ENCODE results near the gene CYP24A1. TPM values are rescaled to one million over a fixed set of nuclear protein-coding genes. Genes with fewer than 3 reads are reported as not detected.

The CYP24A1 gene
- total RNA-seq, 1 donor from 2014 or later = not detected

- intact Hi-C loops (cut with DNase I) = no loop called here
- DNase-seq (ENCODE audit: low spot score) = no peak
Observed at GRCh38 chr20:54123587-54124180, 50.1 kb downstream of the CYP24A1 start.

- DNase-seq (ENCODE audit: low spot score) = no peak
- intact Hi-C loops (cut with DNase I) = no loop called here
Observed at GRCh38 chr20:54122681-54123586, 50.9 kb downstream of the CYP24A1 start.

- no peak for DNase-seq (ENCODE audit: low spot score)
- intact Hi-C loops (cut with DNase I) = no loop called here
Observed at GRCh38 chr20:54122189-54122588, 51.6 kb downstream of the CYP24A1 start.

GRCh38 chr20:54119744-54120143, 54.0 kb downstream of the CYP24A1 start:
- intact Hi-C loops (cut with DNase I) = no loop called here
- no peak for DNase-seq (ENCODE audit: low spot score)

- no peak for DNase-seq (ENCODE audit: low spot score)
- intact Hi-C loops (cut with DNase I) = no loop called here
Observed at GRCh38 chr20:54118220-54119001, 55.4 kb downstream of the CYP24A1 start.

GRCh38 chr20:54116550-54117235, 57.1 kb downstream of the CYP24A1 start:
- no peak for DNase-seq (ENCODE audit: low spot score)
- intact Hi-C loops (cut with DNase I) = no loop called here

- intact Hi-C loops (cut with DNase I) = no loop called here
- no peak for DNase-seq (ENCODE audit: low spot score)
Observed at GRCh38 chr20:54115172-54115854, 58.5 kb downstream of the CYP24A1 start.

- DNase-seq (ENCODE audit: low spot score) = no peak
- intact Hi-C loops (cut with DNase I) = no loop called here
Observed at GRCh38 chr20:54114109-54114508, 59.7 kb downstream of the CYP24A1 start.

- intact Hi-C loops (cut with DNase I) = no loop called here
Observed at GRCh38 chr20:54113566-54113965, 60.2 kb downstream of the CYP24A1 start.

GRCh38 chr20:54112221-54112884, 61.4 kb downstream of the CYP24A1 start:
- no peak for DNase-seq (ENCODE audit: low spot score)
- intact Hi-C loops (cut with DNase I) = no loop called here

More at GRCh38 chr20:54113566-54113965, 60.2 kb downstream of the CYP24A1 start:
- DNase-seq (ENCODE audit: low spot score) = no peak

- intact Hi-C loops (cut with DNase I) = no loop called here
- DNase-seq (ENCODE audit: low spot score) = no peak
Observed at GRCh38 chr20:54111460-54111859, 62.3 kb downstream of the CYP24A1 start.

GRCh38 chr20:54110457-54110856, 63.3 kb downstream of the CYP24A1 start:
- no peak for DNase-seq (ENCODE audit: low spot score)
- intact Hi-C loops (cut with DNase I) = no loop called here

GRCh38 chr20:54110041-54110440, 63.7 kb downstream of the CYP24A1 start:
- intact Hi-C loops (cut with DNase I) = no loop called here
- no peak for DNase-seq (ENCODE audit: low spot score)

- intact Hi-C loops (cut with DNase I) = no loop called here
- no peak for DNase-seq (ENCODE audit: low spot score)
Observed at GRCh38 chr20:54108817-54109216, 65.0 kb downstream of the CYP24A1 start.

GRCh38 chr20:54108326-54108642, 65.5 kb downstream of the CYP24A1 start:
- intact Hi-C loops (cut with DNase I) = no loop called here
- no peak for DNase-seq (ENCODE audit: low spot score)

GRCh38 chr20:54107600-54108325, 66.0 kb downstream of the CYP24A1 start:
- DNase-seq (ENCODE audit: low spot score) = no peak
- intact Hi-C loops (cut with DNase I) = no loop called here

- intact Hi-C loops (cut with DNase I) = no loop called here
- no peak for DNase-seq (ENCODE audit: low spot score)
Observed at GRCh38 chr20:54107181-54107580, 66.6 kb downstream of the CYP24A1 start.

GRCh38 chr20:54106162-54106561, 67.6 kb downstream of the CYP24A1 start:
- intact Hi-C loops (cut with DNase I) = no loop called here
- no peak for DNase-seq (ENCODE audit: low spot score)

Data from cardiac septum (tissue), 1 donor.